ENCODE results near the gene CPNE2. TPM values are rescaled to one million over a fixed set of nuclear protein-coding genes. Genes with fewer than 3 reads are reported as not detected.
A peak's percentile ranks its signal among the peaks of the same experiment; 100 is the strongest.

CPNE2 gene
- total and polyA plus RNA-seq, 2 of the 8 experiments (the other 6 are each of a cell fraction or from before 2014, with no cell fraction given), result 10.6 to 39.5 TPM

DNA sequence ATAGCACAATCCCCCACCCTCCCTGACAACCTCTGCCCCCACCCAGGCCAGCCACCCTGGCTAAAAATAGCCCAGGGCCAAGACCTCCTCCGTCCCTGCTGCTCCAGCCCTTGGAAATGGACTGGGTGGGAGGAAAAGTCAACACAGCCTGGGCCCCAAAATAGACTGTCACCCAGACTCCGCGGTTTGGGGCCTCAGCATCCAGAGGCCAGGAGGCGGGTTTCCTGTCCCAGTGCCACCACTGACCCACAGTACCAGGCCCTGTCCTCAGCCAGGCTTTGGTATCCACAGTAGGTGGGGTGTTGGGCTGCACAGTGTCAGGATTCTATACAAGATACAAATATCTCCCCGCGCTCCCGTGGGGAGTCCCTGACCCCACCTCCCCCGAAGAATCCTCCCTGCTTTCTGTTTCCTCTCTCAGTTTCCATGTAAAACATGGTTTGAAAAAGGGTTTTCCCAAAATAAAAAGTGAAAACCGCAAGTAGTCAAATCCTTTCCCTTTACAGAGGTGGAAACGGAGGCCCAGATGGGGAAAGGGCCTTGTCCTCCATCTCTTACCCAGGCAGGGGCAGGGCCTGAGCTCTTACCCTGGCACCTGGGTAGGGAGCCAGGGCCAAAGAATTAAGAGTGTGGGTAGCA, 20.1 kb downstream of the CPNE2 start:
- no peak for FAIRE-seq
- Histone ChIP-seq H3K4ac (replicated peaks; ENCODE audit: insufficient read length, low read depth, low read length) (no peak overlapping the region), H4K20me1 (replicated peaks in 1 of 2; ENCODE audit: control insufficient read depth in 1 of 2, insufficient read depth in 2 of 2, low read length in 2 of 2) (peaks cover 0 to 1% of the 10 kb centered on the region in 2 experiments), H2BK120ac (replicated peaks; ENCODE audit: low read depth, low read length) (no peak overlapping the region), H3K4me2 (ENCODE audit: insufficient read depth in 1 of 2, low read depth in 2 of 2, low read length in 2 of 2) (no peak overlapping the region), H3K79me1 (ENCODE audit: low read depth, low read length) (no peaks in the 10 kb centered on the region; the same call in 1 of the 2 replicates), H3K9me3 (ENCODE audit: insufficient read depth in 2 of 2, low read depth in 1 of 2, low read length in 1 of 2) (no peaks in the 10 kb centered on the region), H3K27me3 (replicated peaks in 1 of 4; ENCODE audit: control insufficient read depth in 3 of 4, extremely low read depth in 1 of 4, insufficient read depth in 3 of 4, low read length in 3 of 4) (no peaks in the 10 kb centered on the region), H3K56ac (replicated peaks; ENCODE audit: insufficient read length, low read depth, low read length) (no peak overlapping the region), H4K91ac (replicated peaks; ENCODE audit: insufficient read length, low read length) (no peak overlapping the region), H3K23me2 (ENCODE audit: low read depth, low read length) (no peaks in the 10 kb centered on the region), H3K23ac (ENCODE audit: insufficient read length) (no peak overlapping the region), H2BK15ac (ENCODE audit: low read length) (no peak overlapping the region), H3K27ac (ENCODE audit: low read depth, low read length) (no peak overlapping the region), H2BK5ac (ENCODE audit: low read depth, low read length) (0 out of 2 replicates have a peak overlapping the region, but pooled peaks have one; percentile 28), H3K79me2 (ENCODE audit: control insufficient read depth in 1 of 2, insufficient read depth in 2 of 2, low read length in 2 of 2) (no peaks in the 10 kb centered on the region), H2AK5ac (ENCODE audit: low read depth, low read length) (no peak overlapping the region), H4K5ac (ENCODE audit: insufficient read length, low read depth, low read length) (no peak overlapping the region), H3K18ac (ENCODE audit: extremely low read depth, low read length) (no peak overlapping the region), H3K4me1 (replicated peaks in 1 of 4; ENCODE audit: control insufficient read depth in 3 of 4, insufficient read depth in 4 of 4, low read length in 3 of 4) (peaks cover 0 to 13% (median 4%) of the 10 kb centered on the region in 4 experiments; a peak in 4 of 7 replicates), H3K9ac (replicated peaks in 1 of 4; ENCODE audit: extremely low read depth in 1 of 4, low read depth in 3 of 4, low read length in 3 of 4) (no peak overlapping the region), H3K14ac (ENCODE audit: insufficient read length) (no peak overlapping the region), H2BK20ac (ENCODE audit: low read length) (no peak overlapping the region), H2BK12ac (ENCODE audit: low read depth, low read length) (no peak overlapping the region), H2AFZ (ENCODE audit: low read length) (no peak overlapping the region), H3K36me3 (ENCODE audit: control insufficient read depth in 2 of 4, insufficient read depth in 4 of 4, low read length in 3 of 4) (no peaks in the 10 kb centered on the region), H4K8ac (ENCODE audit: extremely low read depth, insufficient read depth, low read length) (no peak overlapping the region), H3K4me3 (ENCODE audit: extremely low read depth in 1 of 4, insufficient read depth in 2 of 4, low read depth in 3 of 4, low read length in 4 of 4) (no peak overlapping the region)
- DNase-seq (ENCODE audit: low read depth in 1 of 2, low spot score in 2 of 2), result no peak
- POLR2A ChIA-PET (ENCODE audit: partially characterized antibody), result interaction anchor here (1.4 kb wide), 1 partner anchor 37 kb away, joined by 3 read pairs; no protein-coding TSS in a partner anchor
- CTCF ChIA-PET (ENCODE audit: partially characterized antibody), result interaction anchor here (1.3 kb wide), 1 partner anchor 29 kb away, joined by 3 read pairs; no protein-coding TSS in a partner anchor
- WGBS, 2 experiments (ENCODE audit: extremely low coverage in 1 of 2, insufficient coverage in 1 of 2, insufficient read length in 1 of 2, insufficient replicate concordance in 2 of 2, low coverage in 1 of 2, low lambda C conversion rate in 2 of 2, missing lambda C conversion rate in 1 of 2), result 86% methylated on average over 10 of the region's 10 CpGs; no CpG with 5 or more reads in 1 of the 2 experiments
- no peak for TF ChIP-seq TAF1 (IDR thresholded peaks at IDR 0.05; ENCODE audit: low read depth, low read length)
- no peak for TF ChIP-seq EGR1 (IDR thresholded peaks at IDR 0.05; ENCODE audit: borderline replicate concordance, low read depth, low read length)
- TF ChIP-seq TCF12 (IDR thresholded peaks at IDR 0.05; ENCODE audit: low read depth, low read length), result no peak
- TF ChIP-seq SIRT6 (IDR thresholded peaks at IDR 0.05; ENCODE audit: low read length), result no peak
- no peak for TF ChIP-seq CBX8 (IDR thresholded peaks at IDR 0.05; ENCODE audit: borderline replicate concordance, low read depth, low read length)
- TF ChIP-seq EZH2 (IDR thresholded peaks at IDR 0.05; ENCODE audit: low read depth, low read length, severe bottlenecking), result no peak
